ENCODE results near the gene LYPD5. TPM values are rescaled to one million over a fixed set of nuclear protein-coding genes. Genes with fewer than 3 reads are reported as not detected.

LYPD5 gene
- total RNA-seq, 1 donor from 2014 or later = 2.0 TPM

DNA sequence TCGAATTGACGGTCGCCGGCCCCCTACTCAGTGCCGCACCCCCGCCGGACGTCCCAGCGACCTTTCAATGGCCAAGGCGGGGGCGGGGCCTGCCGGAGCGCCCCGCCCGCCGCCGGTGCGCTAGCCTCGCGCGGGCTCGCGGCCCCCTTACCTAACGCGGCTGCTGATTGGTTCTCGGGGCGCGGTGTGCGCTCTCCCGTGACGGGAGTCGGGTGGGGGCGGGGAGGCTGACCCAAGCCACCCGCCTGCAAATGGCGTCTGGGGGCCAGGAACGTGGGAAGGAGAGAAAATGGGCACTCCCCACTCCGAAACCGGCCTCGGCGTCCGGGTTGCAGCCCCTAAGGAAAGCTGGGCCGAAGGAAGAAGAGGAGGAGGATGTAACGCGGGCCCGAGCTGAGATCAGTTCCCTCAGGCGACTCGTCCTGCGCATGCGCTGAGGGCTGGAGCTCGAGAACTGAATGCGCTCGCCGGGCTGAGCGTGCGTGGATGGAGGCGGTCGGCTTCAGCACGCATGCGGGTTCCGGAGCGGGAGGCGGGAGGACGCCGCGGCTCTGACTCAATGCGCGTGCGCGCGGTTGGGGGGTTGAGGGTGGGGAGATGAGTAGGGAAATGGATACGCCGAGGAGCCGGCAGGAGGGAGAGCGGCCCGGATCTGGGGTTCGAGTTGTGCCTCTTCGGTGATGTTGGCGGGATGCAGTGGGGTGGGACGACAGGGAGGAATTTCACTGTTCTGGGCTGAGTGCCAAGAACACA lies 47.6 kb downstream of the LYPD5 start, which contains the start of gene SMG9:
SMG9 (minus strand) TSS at position 460 of the 753 bp plus-strand sequence. CDS start 4,221 bp downstream, outside the sequence.
- DNase-seq (ENCODE audit: low spot score) = peak; percentile 100

DNA sequence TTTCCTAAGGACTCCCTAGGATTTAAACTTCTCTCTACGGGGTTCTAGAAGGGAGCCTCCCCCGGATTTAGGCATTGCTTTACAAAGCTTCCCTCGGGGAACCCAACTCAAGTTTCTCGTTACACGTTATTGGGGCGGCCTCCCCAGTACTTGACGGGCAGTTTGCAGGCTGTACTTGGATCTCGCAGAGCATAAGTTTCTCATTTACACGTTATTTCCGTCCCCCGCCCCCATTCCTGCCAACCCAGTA lies 48.1 kb downstream of the LYPD5 start:
- DNase-seq (ENCODE audit: low spot score) = no peak

DNA sequence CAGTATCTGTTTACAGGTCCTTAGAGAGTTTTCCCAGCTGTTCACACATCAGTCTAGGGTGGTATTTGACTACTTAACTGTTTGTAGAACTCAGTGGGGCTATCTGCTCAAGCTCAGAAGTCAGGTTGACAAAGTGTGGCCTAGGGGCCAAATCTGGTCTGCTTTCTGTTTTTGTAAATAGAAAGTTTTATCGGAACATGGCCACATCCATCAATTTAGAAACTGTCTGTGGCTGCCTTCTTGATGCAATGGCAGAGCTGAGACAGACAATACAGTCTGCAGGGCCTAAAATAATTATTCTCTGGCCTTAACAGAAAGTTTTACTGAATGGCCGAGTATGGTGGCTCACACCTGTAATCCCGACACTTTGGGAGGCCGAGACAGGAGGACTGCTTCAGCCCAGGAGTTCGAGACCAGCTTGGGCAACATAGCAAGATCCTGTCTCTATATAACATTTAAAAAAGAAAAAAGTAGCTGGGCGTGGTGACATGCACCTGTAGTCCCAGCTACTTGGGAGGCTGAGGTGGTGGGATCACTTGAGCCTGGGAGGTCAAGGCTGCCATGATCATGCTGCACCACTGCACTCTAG lies 49.9 kb downstream of the LYPD5 start:
- DNase-seq (ENCODE audit: low spot score) = no peak

DNA sequence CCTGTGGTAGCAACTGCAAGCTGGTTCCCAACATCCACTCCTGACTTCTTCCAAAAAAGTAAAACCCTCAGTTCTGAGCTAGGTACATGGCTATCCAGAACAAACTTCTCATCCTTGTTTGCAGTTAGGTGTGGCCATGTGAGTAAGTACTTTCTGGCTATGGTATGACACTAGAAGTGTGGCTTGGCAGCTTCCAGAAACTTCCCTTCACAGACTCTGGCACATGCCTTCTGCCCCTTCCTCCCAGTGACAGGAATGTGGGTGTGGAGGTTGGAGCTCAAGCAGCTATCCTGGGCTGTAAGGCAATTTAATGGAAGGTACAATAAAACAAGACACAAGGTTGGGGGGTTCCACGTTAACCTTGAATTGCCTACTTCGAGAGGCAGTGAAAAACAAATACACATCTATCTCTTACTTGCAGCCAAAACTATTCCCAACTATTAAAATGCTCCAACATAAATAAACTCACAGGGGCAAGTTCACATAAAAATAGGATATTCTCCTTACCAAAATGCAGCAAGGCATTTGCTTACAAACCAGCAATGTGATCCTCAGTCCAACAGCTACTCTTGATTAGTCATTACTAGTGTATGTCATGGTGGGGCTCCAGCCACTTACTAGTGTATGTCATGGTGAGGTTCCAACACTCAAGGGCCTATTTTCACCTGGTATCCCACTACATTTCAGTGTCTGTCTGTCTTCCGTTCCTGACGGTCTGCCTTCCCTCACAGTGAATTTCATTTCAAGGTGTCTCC lies 50.6 kb downstream of the LYPD5 start:
- no peak for DNase-seq (ENCODE audit: low spot score)

DNA sequence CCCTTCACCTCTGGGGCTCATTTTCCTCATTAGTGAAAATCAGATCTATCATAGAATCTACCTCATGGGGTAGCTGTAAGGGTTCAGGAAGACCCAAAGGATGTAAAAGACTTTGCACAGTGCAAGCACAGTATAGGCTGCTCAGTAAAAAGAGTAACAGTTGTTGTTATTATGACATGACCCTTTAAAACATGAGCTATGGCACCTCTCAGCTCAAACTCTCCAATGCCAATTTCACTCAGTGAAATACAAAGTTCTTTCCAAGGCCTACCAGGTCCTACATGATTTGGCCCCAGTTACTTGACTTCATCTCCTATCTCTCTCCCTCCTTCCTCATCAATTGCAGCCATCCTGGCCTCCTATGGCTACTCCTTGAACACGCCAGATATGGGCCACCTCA lies 52.3 kb downstream of the LYPD5 start:
- no peak for DNase-seq (ENCODE audit: low spot score)

DNA sequence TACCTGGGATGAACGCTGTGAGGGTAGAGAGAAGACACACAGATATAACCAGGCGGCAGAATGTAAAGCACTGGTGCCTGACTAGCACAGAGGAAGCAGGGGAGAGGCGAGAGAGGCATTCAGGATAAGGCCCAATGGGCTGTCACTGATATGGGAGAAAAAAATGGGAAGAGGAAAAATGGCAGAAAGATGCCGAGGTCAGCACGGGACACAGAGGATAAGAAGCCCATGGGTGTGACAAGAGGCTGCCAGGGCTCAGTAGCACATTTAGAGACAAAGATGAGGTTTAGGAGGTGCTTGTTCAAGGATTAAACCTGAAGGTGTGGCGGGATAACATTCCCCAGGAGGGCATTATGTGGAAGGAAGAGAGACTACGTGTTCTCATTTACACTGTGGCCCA lies 53.1 kb downstream of the LYPD5 start:
- DNase-seq (ENCODE audit: low spot score) = no peak

DNA sequence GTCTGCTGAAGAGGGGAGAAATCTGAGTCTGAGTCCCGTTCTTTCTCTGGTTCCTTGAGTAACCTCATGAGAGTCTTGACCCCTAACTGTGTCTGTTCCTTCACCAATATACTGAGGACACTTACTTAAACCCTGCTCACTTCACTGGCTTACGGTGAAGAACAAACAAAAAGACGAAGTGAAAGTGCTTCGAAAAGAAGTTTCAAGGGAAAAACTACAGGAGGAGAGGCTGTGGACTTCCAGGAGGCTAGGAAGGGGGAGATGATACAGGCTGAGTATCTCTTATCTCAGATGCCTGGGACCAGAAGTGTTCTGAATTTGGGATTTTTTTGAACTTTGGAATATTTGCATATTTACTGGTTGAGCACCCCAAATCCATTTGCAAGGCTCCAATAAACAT lies 53.6 kb downstream of the LYPD5 start:
- no peak for DNase-seq (ENCODE audit: low spot score)

DNA sequence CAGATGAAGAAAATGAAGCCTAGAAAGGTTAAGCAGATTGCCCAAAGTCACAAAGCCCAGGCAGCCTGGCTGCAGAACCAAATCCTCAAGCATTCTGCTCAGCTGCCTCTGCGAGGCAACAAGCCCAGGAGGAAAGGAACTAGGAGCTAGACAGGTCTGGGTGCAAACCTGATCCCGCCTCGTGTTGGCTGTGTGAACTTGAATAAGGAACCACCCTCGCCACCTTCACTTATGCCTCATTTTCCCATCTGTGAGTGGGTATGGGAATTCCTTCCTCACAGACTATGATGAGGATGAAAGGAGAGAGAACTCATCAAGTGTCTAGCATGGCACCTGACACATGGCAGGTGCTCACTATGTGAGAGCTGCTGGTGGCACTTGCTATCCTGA lies 54.0 kb downstream of the LYPD5 start:
- DNase-seq (ENCODE audit: low spot score) = no peak

DNA sequence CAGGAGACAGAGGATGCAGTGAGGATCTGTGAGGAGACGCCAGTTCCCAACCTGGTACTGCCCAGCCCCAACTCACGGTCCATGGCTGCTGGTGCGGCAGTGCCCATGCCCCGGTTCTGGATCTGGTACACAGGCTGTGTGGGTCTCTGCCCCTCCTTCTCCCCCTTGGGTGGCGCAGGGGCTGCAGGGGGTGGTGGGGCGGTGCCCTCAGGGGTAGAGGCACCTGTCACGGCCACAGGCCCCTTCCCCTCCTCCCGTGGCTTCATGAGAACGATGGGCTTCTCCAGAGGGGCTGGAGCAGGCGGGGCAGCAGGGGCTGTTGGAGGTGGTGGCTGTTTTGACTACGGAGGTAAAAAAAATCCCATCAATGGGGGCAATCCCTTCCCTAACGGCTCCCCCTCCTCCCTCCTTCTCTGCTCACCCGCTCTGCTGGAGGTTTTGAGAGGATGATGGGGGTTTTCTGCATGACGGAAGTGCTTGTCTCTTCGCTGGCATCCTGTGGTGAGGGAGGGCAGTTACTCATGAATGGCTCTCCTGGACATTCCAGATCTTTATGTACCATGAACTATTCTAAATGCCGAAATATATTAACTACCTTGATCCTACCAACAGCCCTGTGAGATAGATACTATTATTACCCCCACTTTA lies 54.6 kb downstream of the LYPD5 start:
- DNase-seq (ENCODE audit: low spot score) = no peak

Other genes with a start within 250 kb of the LYPD5 start
- 18.2 TPM for gene XRCC1, start 226.9 kb downstream of the LYPD5 start, total RNA-seq
- 2.2 TPM for gene PINLYP, start 226.6 kb downstream of the LYPD5 start, total RNA-seq
- 21.7 TPM for gene IRGQ, start 206.3 kb downstream of the LYPD5 start, total RNA-seq
- 12.1 TPM for gene ZNF576, start 205.9 kb downstream of the LYPD5 start, total RNA-seq
- gene SRRM5, start 190.4 kb downstream of the LYPD5 start, total RNA-seq = 0.22 TPM
- gene ZNF428, start 182.8 kb downstream of the LYPD5 start, total RNA-seq = 19.2 TPM
- 1.4 TPM for gene CADM4, start 162.6 kb downstream of the LYPD5 start, total RNA-seq
- 58.0 TPM for gene PLAUR, start 132.3 kb downstream of the LYPD5 start, total RNA-seq
- gene IRGC, start 86.4 kb downstream of the LYPD5 start, total RNA-seq = not detected
- 21.1 TPM for gene SMG9, start 47.5 kb downstream of the LYPD5 start, total RNA-seq
- 3.1 TPM for gene KCNN4, start 21.5 kb downstream of the LYPD5 start, total RNA-seq
- 8.2 TPM for gene ZNF283, start 24.9 kb upstream of the LYPD5 start, total RNA-seq
- 1.7 TPM for gene ZNF404, start 81.5 kb upstream of the LYPD5 start, total RNA-seq
- 7.7 TPM for gene ZNF45, start 132.8 kb upstream of the LYPD5 start, total RNA-seq
- 4.1 TPM for gene ZNF221, start 148.8 kb upstream of the LYPD5 start, total RNA-seq
- gene ZNF155, start 181.7 kb upstream of the LYPD5 start, total RNA-seq = 5.7 TPM
- 2.4 TPM for gene ZNF230, start 200.5 kb upstream of the LYPD5 start, total RNA-seq
- gene ZNF222, start 222.9 kb upstream of the LYPD5 start, total RNA-seq = 3.2 TPM
- 2.1 TPM for gene ZNF223, start 249.6 kb upstream of the LYPD5 start, total RNA-seq